GM20431 (cell line): ENCODE data around the gene MINDY2.

Source experiments
- in situ Hi-C: fragments of 300-500 bp; cut with MseI, MboI; formaldehyde crosslinking; loops from one replicate; pipeline ENCODE4 v1.15.0; 2020; ENCODE audit warnings: low sequenced_read_pairs; ENCODE audit not compliant: unreplicated experiment

Gene MINDY2

GRCh38 chr15:58749532-58750337 lies 21.4 kb upstream of the MINDY2 start, which contains the start of gene ADAM10:
ADAM10 (minus strand) TSS chr15:58749707; CDS start chr15:58749534, 173 bp downstream.
- in situ Hi-C loops: loop anchor here (25.0 kb wide), 1 partner anchor 512 kb away; no protein-coding TSS in a partner anchor

- in situ Hi-C loops: loop anchor here (25.0 kb wide), 1 partner anchor 515 kb away; no protein-coding TSS in a partner anchor
These were observed 18.4 kb upstream of the MINDY2 start for GRCh38 chr15:58752716-58753115.

GRCh38 chr15:58755350-58755749 lies 15.8 kb upstream of the MINDY2 start:
- in situ Hi-C loops: loop anchor here (25.0 kb wide), 1 partner anchor 518 kb away; no protein-coding TSS in a partner anchor

- in situ Hi-C loops: loop anchor here (25.0 kb wide), 1 partner anchor 519 kb away; no protein-coding TSS in a partner anchor
These were observed 15.1 kb upstream of the MINDY2 start for GRCh38 chr15:58755956-58756355.

GRCh38 chr15:58758141-58758540 lies 13.0 kb upstream of the MINDY2 start:
- in situ Hi-C loops: loop anchor here (25.0 kb wide), 1 partner anchor 521 kb away; no protein-coding TSS in a partner anchor

- in situ Hi-C loops: loop anchor here (25.0 kb wide), 1 partner anchor 523 kb away; no protein-coding TSS in a partner anchor
These were observed 10.6 kb upstream of the MINDY2 start for GRCh38 chr15:58760385-58761009.

- in situ Hi-C loops: loop anchor here (25.0 kb wide), 1 partner anchor 524 kb away; no protein-coding TSS in a partner anchor
These were observed 10.1 kb upstream of the MINDY2 start for GRCh38 chr15:58761010-58761388.

- in situ Hi-C loops: loop anchor here (25.0 kb wide), 1 partner anchor 525 kb away; no protein-coding TSS in a partner anchor
These were observed 8.8 kb upstream of the MINDY2 start for GRCh38 chr15:58762285-58762684.

GRCh38 chr15:58762731-58763130 lies 8.4 kb upstream of the MINDY2 start:
- in situ Hi-C loops: loop anchor here (25.0 kb wide), 1 partner anchor 525 kb away; no protein-coding TSS in a partner anchor

- in situ Hi-C loops: loop anchor here (25.0 kb wide), 1 partner anchor 527 kb away; no protein-coding TSS in a partner anchor
These were observed 6.6 kb upstream of the MINDY2 start for GRCh38 chr15:58764468-58764867.

- in situ Hi-C loops: loop anchor here (25.0 kb wide), 1 partner anchor 529 kb away; no protein-coding TSS in a partner anchor
These were observed 4.8 kb upstream of the MINDY2 start for GRCh38 chr15:58766290-58766689.

- in situ Hi-C loops: loop anchor here (25.0 kb wide), 1 partner anchor 531 kb away; no protein-coding TSS in a partner anchor
These were observed 2.5 kb upstream of the MINDY2 start for GRCh38 chr15:58768601-58769004.

GRCh38 chr15:58770519-58770856 lies 614 bp upstream of the MINDY2 start:
- in situ Hi-C loops: loop anchor here (25.0 kb wide), 1 partner anchor 533 kb away; no protein-coding TSS in a partner anchor

- in situ Hi-C loops: loop anchor here (25.0 kb wide), 1 partner anchor 534 kb away; no protein-coding TSS in a partner anchor
These were observed 634 bp downstream of the MINDY2 start for GRCh38 chr15:58771621-58772250.

GRCh38 chr15:58773024-58773423 lies 1.9 kb downstream of the MINDY2 start:
- in situ Hi-C loops: loop anchor here (25.0 kb wide), 1 partner anchor 536 kb away; no protein-coding TSS in a partner anchor

- in situ Hi-C loops: no loop called here
These were observed 4.3 kb downstream of the MINDY2 start for GRCh38 chr15:58775402-58775801.

GRCh38 chr15:58777107-58777506 lies 6.0 kb downstream of the MINDY2 start:
- in situ Hi-C loops: no loop called here

GRCh38 chr15:58779554-58779953 lies 8.5 kb downstream of the MINDY2 start:
- in situ Hi-C loops: no loop called here

GRCh38 chr15:58785355-58785754 lies 14.3 kb downstream of the MINDY2 start:
- in situ Hi-C loops: no loop called here
